GM19438 (cell line): ENCODE results near the gene ATXN7L3.
A peak's percentile ranks its signal among the peaks of the same experiment; 100 is the strongest.

Experiments used
- ATAC-seq: cut with Tn5 transposase; IDR thresholded peaks from one replicate; pipeline ENCODE4 v1.9.1; 2021; ENCODE audit warnings: low read depth; ENCODE audit not compliant: unreplicated experiment

Gene ATXN7L3

GRCh38 chr17:44219108-44219615 lies 19.5 kb upstream of the ATXN7L3 start:
- peak; percentile 30 for ATAC-seq

- ATAC-seq, result peak; percentile 34
Measured at GRCh38 chr17:44218344-44219107, 18.8 kb upstream of the ATXN7L3 start.

GRCh38 chr17:44217738-44218343 lies 18.2 kb upstream of the ATXN7L3 start:
- ATAC-seq, result peak; percentile 1

- no peak for ATAC-seq
Measured at GRCh38 chr17:44216694-44217093, 17.0 kb upstream of the ATXN7L3 start.

- no peak for ATAC-seq
Measured at GRCh38 chr17:44216173-44216572, 16.5 kb upstream of the ATXN7L3 start.

- ATAC-seq, result no peak
Measured at GRCh38 chr17:44214896-44215295, 15.2 kb upstream of the ATXN7L3 start.

- ATAC-seq, result no peak
Measured at GRCh38 chr17:44214230-44214494, 14.5 kb upstream of the ATXN7L3 start.

GRCh38 chr17:44213403-44214229 lies 13.9 kb upstream of the ATXN7L3 start:
- no peak for ATAC-seq

- no peak for ATAC-seq
Measured at GRCh38 chr17:44212507-44213402, 13.1 kb upstream of the ATXN7L3 start.

- no peak for ATAC-seq
Measured at GRCh38 chr17:44211281-44212265, 11.9 kb upstream of the ATXN7L3 start.

GRCh38 chr17:44210342-44211192 lies 10.9 kb upstream of the ATXN7L3 start:
- ATAC-seq, result peak; percentile 69

GRCh38 chr17:44209786-44210341 lies 10.2 kb upstream of the ATXN7L3 start:
- ATAC-seq, result no peak

- ATAC-seq, result no peak
Measured at GRCh38 chr17:44207743-44208142, 8.1 kb upstream of the ATXN7L3 start.

GRCh38 chr17:44207319-44207718 lies 7.6 kb upstream of the ATXN7L3 start:
- no peak for ATAC-seq

- no peak for ATAC-seq
Measured at GRCh38 chr17:44206825-44207155, 7.1 kb upstream of the ATXN7L3 start.

GRCh38 chr17:44205962-44206824 lies 6.5 kb upstream of the ATXN7L3 start:
- ATAC-seq, result no peak

- no peak for ATAC-seq
Measured at GRCh38 chr17:44204441-44204882, 4.8 kb upstream of the ATXN7L3 start.
